Measurements from ENCODE around the gene ATE1.
"Not testable (repeated sequence)": the region's sequence is repeated elsewhere in the genome, so short reads cannot be mapped to it uniquely, and the experiment has no call there.

Gene ATE1

DNA sequence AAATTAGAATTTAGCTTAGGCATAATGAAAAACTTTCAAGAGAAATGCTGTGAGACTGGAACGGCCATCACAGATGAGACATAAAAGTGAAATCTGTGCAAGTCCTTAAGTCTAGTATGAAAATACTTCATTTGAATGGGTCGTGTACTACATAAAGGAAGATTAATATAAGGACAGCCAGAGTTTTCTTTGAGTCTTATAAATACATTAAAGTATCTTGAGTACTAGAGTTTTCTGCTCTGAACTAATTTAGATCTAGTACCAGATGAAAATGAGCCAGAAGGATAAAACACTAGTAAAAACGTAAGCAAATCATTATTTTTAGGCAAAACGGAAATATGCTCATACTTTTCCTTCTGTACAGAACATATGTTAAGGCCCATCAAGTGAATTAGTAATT lies 93.1 kb downstream of the ATE1 start:
- TF ChIP-seq, protein P1, sequence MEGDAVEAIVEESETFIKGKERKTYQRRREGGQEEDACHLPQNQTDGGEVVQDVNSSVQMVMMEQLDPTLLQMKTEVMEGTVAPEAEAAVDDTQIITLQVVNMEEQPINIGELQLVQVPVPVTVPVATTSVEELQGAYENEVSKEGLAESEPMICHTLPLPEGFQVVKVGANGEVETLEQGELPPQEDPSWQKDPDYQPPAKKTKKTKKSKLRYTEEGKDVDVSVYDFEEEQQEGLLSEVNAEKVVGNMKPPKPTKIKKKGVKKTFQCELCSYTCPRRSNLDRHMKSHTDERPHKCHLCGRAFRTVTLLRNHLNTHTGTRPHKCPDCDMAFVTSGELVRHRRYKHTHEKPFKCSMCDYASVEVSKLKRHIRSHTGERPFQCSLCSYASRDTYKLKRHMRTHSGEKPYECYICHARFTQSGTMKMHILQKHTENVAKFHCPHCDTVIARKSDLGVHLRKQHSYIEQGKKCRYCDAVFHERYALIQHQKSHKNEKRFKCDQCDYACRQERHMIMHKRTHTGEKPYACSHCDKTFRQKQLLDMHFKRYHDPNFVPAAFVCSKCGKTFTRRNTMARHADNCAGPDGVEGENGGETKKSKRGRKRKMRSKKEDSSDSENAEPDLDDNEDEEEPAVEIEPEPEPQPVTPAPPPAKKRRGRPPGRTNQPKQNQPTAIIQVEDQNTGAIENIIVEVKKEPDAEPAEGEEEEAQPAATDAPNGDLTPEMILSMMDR (IDR thresholded peaks at IDR 0.05; ENCODE audit: insufficient read depth, low read depth, low read length, missing control alignments), result no peak
- no peak for DNase-seq (ENCODE audit: low read depth)

DNA sequence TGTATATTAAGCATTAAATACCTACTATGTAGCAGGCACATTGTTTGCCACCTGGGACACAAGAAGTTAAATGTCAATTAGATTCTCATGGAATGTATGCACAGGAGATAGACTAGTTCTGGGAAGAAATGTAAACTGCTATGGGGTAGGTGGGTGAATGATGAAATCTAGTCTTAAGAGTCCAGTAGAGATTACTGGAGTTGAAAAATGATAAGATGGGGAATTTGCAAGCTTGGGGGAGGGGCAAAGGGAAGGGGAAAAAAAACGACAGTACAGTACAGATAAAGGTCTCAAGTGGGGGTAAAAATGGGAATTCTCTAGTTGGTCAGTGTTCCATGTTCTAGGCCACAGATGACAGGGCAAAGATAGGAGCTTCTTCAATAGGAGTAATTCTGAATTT lies 94.4 kb downstream of the ATE1 start:
- DNase-seq (ENCODE audit: low read depth), result no peak
- no peak overlapping the region for H3K4me3 ChIP-seq (ENCODE audit: low read length)
- TF ChIP-seq, protein P1 (IDR thresholded peaks at IDR 0.05; ENCODE audit: insufficient read depth, low read depth, low read length, missing control alignments), result no peak

More for the DNA sequence above, 93.1 kb downstream of the ATE1 start:
- H3K4me3 ChIP-seq (ENCODE audit: low read length), result no peak overlapping the region

DNA sequence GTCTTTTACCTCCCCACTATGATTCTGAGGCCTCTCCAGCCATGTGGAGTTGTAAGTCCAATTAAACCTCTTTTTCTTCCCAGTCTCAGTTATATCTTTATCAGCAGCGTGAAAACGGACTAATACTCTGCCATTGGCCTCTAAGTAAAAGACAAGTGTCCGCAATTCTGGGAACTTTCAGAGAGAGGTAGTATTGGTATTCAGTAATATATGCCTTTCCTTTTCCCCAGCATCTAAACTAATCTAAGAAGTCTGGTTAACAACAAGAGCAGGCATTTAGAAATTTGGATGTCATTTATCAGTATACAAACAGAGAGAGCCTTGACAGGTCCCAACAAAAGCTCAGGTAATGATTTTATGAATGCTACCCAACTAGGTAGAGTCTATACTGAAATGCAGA lies 95.2 kb downstream of the ATE1 start:
- DNase-seq (ENCODE audit: low read depth), result no peak
- TF ChIP-seq, protein P1 (IDR thresholded peaks at IDR 0.05; ENCODE audit: insufficient read depth, low read depth, low read length, missing control alignments), result no peak
- H3K4me3 ChIP-seq (ENCODE audit: low read length), result no peak overlapping the region

DNA sequence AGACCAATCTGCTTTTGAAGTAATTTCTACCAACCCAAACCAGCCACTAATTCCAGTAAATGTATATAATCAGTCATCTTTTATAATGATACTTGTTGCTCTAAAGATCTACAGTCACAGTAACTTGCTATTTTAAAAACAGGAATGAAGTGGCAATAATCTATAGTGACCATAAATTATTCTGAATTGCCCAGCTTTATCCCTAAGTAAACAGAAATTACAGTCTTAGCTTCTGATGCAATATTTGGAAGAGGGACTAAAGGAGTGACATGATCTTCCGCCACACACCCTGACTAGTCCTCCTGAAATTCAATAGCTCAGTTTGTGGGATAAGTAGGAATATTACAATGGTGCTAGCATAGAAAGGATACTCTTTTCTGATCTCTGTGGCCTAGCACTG lies 96.1 kb downstream of the ATE1 start:
- TF ChIP-seq, protein P1 (IDR thresholded peaks at IDR 0.05; ENCODE audit: insufficient read depth, low read depth, low read length, missing control alignments), result no peak
- DNase-seq (ENCODE audit: low read depth), result no peak
- H3K4me3 ChIP-seq (ENCODE audit: low read length), result no peak overlapping the region

DNA sequence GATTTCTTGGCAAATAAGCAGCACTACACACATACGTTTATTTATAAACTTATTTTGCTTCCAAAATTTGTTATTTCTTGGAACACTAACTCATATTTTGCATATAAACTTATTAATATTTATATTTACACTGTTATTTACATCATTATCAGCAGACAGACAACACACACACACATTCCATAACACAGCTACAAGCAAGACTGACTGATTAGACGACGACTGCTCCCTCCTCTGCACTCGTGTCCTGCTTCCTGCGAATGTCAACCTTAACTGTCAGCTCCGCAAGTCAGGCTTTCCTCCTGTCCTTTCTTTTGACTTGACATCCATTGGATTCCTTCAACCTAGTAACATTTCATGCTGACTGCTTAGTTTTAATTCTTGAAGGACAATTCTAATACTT lies 96.6 kb downstream of the ATE1 start:
- no peak overlapping the region for H3K4me3 ChIP-seq (ENCODE audit: low read length)
- DNase-seq (ENCODE audit: low read depth), result no peak
- TF ChIP-seq, protein P1 (IDR thresholded peaks at IDR 0.05; ENCODE audit: insufficient read depth, low read depth, low read length, missing control alignments), result no peak

DNA sequence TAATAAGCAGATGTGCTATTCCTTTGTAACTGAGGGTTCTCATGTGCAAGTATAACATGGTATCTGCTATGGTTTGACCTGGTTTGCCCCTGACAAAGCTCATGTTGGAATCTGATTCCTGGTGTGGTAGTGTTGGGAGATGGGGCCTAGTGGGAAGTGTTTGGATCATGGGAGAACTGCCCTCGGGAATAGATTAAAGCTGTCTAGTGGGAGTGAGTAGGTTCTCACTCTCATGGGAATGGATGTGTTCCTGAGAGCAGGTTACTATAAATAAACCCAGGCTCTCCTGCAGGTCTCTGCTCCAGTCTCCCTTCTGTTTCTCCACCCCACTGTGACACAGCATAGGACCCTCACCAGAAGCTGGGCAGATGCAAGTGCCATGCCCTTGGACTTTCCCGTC lies 97.7 kb downstream of the ATE1 start:
- TF ChIP-seq, protein P1 (IDR thresholded peaks at IDR 0.05; ENCODE audit: insufficient read depth, low read depth, low read length, missing control alignments), result no peak
- DNase-seq (ENCODE audit: low read depth), result no peak
- H3K4me3 ChIP-seq (ENCODE audit: low read length), result no peak overlapping the region

DNA sequence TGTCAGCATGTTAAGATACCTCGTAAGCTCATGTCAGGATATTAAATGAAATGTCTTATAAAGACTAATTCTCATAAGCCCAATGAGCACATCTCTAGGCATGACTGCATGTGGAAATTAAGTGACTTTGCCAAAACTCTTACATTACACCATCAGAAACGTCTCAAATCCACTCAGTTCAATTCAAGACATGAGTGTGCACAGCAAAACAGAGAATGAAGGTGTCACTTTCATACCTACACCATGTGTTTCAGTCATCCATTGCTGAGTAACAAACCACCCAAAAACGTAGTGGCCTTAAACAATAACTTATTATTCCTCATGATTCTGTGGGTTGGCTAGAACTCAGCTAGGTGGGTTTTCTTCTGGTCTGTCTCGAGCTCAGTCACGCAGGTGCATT lies 99.8 kb downstream of the ATE1 start:
- DNase-seq (ENCODE audit: low read depth), result no peak
- H3K4me3 ChIP-seq (ENCODE audit: low read length), result no peak overlapping the region
- TF ChIP-seq, protein P1 (IDR thresholded peaks at IDR 0.05; ENCODE audit: insufficient read depth, low read depth, low read length, missing control alignments), result no peak

DNA sequence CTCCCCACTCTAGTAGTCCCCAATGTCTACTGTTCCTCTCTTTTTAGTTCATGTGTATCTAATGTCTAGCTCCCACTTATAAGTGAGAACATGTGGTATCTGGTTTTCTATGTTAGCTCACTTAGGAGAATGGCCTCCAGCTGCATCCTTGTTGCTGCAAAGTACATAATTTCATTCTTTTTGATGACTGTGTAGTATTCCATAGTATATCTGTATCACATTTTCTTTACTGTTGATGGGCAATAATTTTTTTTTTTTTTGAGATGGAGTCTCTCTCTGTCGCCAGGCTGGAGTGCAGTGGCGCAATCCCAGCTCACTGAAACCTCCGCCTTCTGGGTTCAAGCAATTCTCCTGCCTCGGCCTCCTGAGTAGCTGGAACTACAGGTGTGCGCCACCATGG lies 101.1 kb downstream of the ATE1 start:
- H3K4me3 ChIP-seq (ENCODE audit: low read length); DNase-seq (ENCODE audit: low read depth): not testable (repeated sequence)

All from epithelial cell of esophagus (primary cell).